Transverse colon (tissue), 4 donors: Measurements from ENCODE around the gene IL1RL2. TPM values are rescaled to one million over a fixed set of nuclear protein-coding genes. Genes with fewer than 3 reads are reported as not detected.

ENCODE experiments used
- DNase-seq: peaks from one replicate; pipeline ENCODE4 v3.0.0-alpha.2; 2019
- H3K27ac ChIP-seq, 4 donors: fragments of 200-600 bp; sonication (generic); 2 replicates each; pipeline ENCODE4 v1.5.1; 2016 to 2018; ENCODE audit warnings: inconsistent platforms in 4 of 4
- H3K27me3 ChIP-seq: fragments of 200-600 bp; sonication (generic); 2 replicates; pipeline ENCODE4 v1.5.1; 2017; ENCODE audit warnings: inconsistent platforms
- H3K36me3 ChIP-seq, 4 donors: fragments of 200-600 bp; sonication (generic); 2 replicates each; pipeline ENCODE4 v1.5.1; 2017 to 2019; ENCODE audit warnings: inconsistent platforms in 4 of 4
- H3K4me1 ChIP-seq, 4 donors: fragments of 200-600 bp; sonication (generic); 2 replicates each; pipeline ENCODE4 v1.5.1; 2017 to 2020; ENCODE audit warnings: inconsistent platforms in 4 of 4
- H3K4me3 ChIP-seq, 4 donors: fragments of 200-600 bp; sonication (generic); 1 replicate in 1 of 4; 2 replicates in 3 of 4; pipeline versions ENCODE4 v1.5.1 to v1.6.1; 2017 to 2019; ENCODE audit warnings: inconsistent platforms in 4 of 4
- H3K9me3 ChIP-seq, 2 donors: fragments of 200-600 bp; sonication (generic); 2 replicates each; pipeline ENCODE4 v1.5.1; 2017 to 2019; ENCODE audit warnings: inconsistent platforms in 2 of 2
- EP300 ChIP-seq: sonication (generic); formaldehyde crosslinking; IDR thresholded peaks from one replicate; pipeline ENCODE4 v1.6.1; 2017; ENCODE audit warnings: antibody characterized with exemption, low read depth
- POLR2A ChIP-seq: fragments of 450-650 bp; IDR thresholded peaks from one replicate; pipeline ENCODE4 v1.6.1; 2016; ENCODE audit warnings: antibody characterized with exemption, mild to moderate bottlenecking, moderate library complexity
- POLR2AphosphoS5 ChIP-seq, 3 donors: sonication (generic); formaldehyde crosslinking; IDR thresholded peaks; one replicate each; pipeline ENCODE4 v1.6.1; 2016; ENCODE audit warnings: antibody characterized with exemption in 3 of 3
- WGBS, 2 donors: methylation state at CpG; one replicate each; pipeline ENCODE4 v1.1.5; 2018; ENCODE audit warnings: low coverage in 1 of 2; 5-methylcytosine and 5-hydroxymethylcytosine counted together
- in situ Hi-C, 4 donors: fragments of 200-750 bp; cut with MboI; loops; one replicate each; pipeline versions ENCODE4 v1.15.0 to v1.15.1; 2017; ENCODE audit warnings: low sequenced_read_pairs in 3 of 4, low pct_ligation_motif_present in 1 of 4, low pct_unique_long_range_greater_than_20kb in 1 of 4
- intact Hi-C: fragments of 100-400 bp; cut with DNase I; formaldehyde crosslinking; loops from one replicate; pipeline ENCODE4 v1.15.1; 2023; ENCODE audit warnings: low total_unique reads
- total RNA-seq, 4 donors: library from RNA; depleted of rRNA; stranded (reverse); fragments of >200 nt; gene quantifications; one replicate each; pipeline ENCODE4 v1.1.0, GENCODE V29; 2016
- TF ChIP-seq, protein P1 (sequence below), 5 experiments: fragments of 200-600 bp in 3 of 5; fragments of 450-650 bp in 2 of 5; sonication (generic) in 3 of 5; IDR thresholded peaks; 1 replicate in 2 of 5; 2 replicates in 3 of 5; pipeline ENCODE4 v1.5.1; 2016 to 2017; ENCODE audit warnings: antibody characterized with exemption in 5 of 5, inconsistent platforms in 3 of 5, mild to moderate bottlenecking in 2 of 5, moderate library complexity in 1 of 5

Gene IL1RL2
- total RNA-seq, 4 donors from 2014 or later = 1.5 to 1.9 TPM; not detected in 2

DNA sequence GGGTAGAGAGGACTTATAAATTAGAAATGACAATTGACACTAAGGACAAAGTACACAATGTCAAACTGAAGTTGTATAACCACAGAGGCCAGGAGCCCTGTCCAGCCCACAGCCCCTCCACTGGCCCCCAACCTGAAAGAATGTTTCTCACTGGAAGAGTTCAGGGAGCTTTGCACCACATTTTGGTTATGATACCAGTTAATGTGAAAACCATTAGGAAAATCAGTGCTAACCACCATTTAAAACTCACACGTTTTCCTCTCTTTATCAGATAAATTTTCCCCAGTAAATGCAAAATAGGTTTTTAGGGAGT is 6.2 kb upstream of the IL1RL2 start:
- in situ Hi-C loops = no loop called here
- Histone ChIP-seq H3K27me3 (no peaks in the 10 kb centered on the region), H3K4me1 (no peaks in the 10 kb centered on the region), H3K9me3 (no peaks in the 10 kb centered on the region), H3K36me3 (peaks cover 0 to 9% (median 2%) of the 10 kb centered on the region in 4 donors), H3K4me3 (no peak overlapping the region), H3K27ac (no peak overlapping the region)
- intact Hi-C loops = loop anchor here (10.0 kb wide), 1 partner anchor 64 kb away; no protein-coding TSS in a partner anchor
- 67% methylated on average over 1 of the region's 1 CpG; no CpG with 5 or more reads in 1 of the 2 donors for WGBS, 2 donors
- TF ChIP-seq POLR2A (no peak), EP300 (no peak), POLR2AphosphoS5 (IDR thresholded peaks at IDR 0.05) (no peak)
- TF ChIP-seq, protein P1, sequence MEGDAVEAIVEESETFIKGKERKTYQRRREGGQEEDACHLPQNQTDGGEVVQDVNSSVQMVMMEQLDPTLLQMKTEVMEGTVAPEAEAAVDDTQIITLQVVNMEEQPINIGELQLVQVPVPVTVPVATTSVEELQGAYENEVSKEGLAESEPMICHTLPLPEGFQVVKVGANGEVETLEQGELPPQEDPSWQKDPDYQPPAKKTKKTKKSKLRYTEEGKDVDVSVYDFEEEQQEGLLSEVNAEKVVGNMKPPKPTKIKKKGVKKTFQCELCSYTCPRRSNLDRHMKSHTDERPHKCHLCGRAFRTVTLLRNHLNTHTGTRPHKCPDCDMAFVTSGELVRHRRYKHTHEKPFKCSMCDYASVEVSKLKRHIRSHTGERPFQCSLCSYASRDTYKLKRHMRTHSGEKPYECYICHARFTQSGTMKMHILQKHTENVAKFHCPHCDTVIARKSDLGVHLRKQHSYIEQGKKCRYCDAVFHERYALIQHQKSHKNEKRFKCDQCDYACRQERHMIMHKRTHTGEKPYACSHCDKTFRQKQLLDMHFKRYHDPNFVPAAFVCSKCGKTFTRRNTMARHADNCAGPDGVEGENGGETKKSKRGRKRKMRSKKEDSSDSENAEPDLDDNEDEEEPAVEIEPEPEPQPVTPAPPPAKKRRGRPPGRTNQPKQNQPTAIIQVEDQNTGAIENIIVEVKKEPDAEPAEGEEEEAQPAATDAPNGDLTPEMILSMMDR (IDR thresholded peaks at IDR 0.05) = no peak
- no peak for DNase-seq

DNA sequence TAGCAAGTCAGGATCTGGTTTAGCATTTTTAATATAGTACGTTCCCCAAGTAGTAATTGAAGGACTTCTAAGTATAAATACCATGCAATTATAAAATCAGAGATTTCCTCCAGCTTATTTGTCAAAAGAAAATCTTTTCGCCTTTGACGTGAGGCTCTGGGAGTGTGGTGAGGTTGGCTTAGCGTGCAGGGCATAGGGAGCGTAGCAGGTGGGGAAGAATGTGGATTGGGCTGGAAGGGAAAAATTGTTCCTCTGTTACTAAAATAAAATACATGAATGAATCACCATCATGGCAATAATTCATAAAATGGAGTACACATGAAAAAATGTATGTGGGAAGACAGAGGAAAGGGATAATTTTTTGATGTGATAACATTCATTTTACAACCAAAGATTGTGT is 5.4 kb upstream of the IL1RL2 start:
- Histone ChIP-seq H3K27me3 (no peaks in the 10 kb centered on the region), H3K36me3 (peaks cover 0 to 5% (median 2%) of the 10 kb centered on the region in 4 donors), H3K9me3 (no peaks in the 10 kb centered on the region), H3K4me1 (no peaks in the 10 kb centered on the region), H3K27ac (no peak overlapping the region), H3K4me3 (no peak overlapping the region)
- intact Hi-C loops (loop anchor here (10.0 kb wide), 1 partner anchor 63 kb away; no protein-coding TSS in a partner anchor), in situ Hi-C loops (no loop called here)
- WGBS, 2 donors = 88 to 91% methylated on average over 5 of the region's 5 CpGs
- DNase-seq = no peak
- no peak for TF ChIP-seq EP300
- TF ChIP-seq POLR2A = no peak
- TF ChIP-seq, protein P1 (IDR thresholded peaks at IDR 0.05) = no peak
- no peak for TF ChIP-seq POLR2AphosphoS5 (IDR thresholded peaks at IDR 0.05)

DNA sequence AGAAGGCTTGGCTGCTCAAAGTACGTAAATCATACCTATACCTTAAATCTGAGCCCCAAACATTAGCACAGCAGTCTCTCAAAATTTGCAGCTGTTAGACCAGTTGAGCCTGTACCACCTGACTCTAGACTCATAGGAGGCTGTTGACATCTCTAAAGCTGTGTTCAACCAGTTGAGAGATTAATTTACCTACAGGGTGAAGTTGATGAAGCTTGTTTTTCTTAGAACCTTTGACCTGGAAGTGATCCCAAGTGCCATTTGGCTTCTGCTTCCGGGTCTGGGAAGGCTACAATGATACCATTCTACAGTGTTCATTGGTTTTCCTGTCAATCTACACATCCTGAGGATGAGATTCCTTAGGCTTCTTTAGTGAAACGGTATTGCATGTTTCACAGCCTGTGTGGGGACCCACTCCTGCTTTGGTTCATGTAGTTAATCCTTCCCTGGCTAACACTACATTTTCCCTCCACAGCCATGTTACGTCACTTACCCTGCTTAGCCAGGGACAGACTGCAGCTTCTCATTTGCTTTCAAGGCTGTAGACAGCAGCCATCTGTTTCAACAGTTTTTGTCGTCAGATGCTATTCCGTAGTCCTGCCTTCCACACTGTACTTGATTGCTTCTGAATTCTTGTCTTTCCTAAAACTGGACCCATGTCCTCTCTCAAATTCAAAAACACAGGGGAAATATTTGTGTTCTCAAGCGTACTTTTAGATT is 4.7 kb upstream of the IL1RL2 start:
- Histone ChIP-seq H3K4me3 (no peak overlapping the region), H3K27me3 (no peaks in the 10 kb centered on the region), H3K4me1 (peaks cover 0 to 4% (median 3%) of the 10 kb centered on the region in 4 donors), H3K36me3 (no peaks in the 10 kb centered on the region), H3K9me3 (no peaks in the 10 kb centered on the region), H3K27ac (no peak overlapping the region)
- no peak for DNase-seq
- intact Hi-C loops = loop anchor here (10.0 kb wide), 1 partner anchor 63 kb away; no protein-coding TSS in a partner anchor
- 76 to 79% methylated on average over 4 to 7 of the region's 7 CpGs for WGBS, 2 donors
- in situ Hi-C loops = no loop called here
- TF ChIP-seq, protein P1 (IDR thresholded peaks at IDR 0.05) = no peak
- peak in 1 of 3 donors; percentile 8 for TF ChIP-seq POLR2AphosphoS5 (IDR thresholded peaks at IDR 0.05)

DNA sequence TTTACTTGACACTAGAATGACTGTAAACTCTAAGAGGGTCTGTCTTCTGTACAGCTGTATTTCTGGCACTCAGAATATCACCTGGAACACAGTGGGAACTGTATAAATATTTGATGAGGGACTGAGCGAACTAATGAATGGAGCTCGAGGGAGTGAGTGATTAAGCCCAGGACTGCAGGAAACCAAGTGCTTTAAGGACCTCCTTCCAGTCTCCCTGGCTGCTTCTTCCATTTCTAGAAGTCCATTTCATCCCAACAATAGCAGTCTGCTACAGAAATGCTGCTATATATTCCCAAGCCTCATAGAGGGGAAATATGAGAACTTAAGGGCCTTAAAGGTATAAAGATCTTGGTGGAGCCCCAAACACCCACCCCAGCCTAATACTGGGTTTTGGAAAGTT is 2.8 kb upstream of the IL1RL2 start:
- TF ChIP-seq, protein P1 (IDR thresholded peaks at IDR 0.05) = no peak
- no peak for TF ChIP-seq EP300
- no peak for TF ChIP-seq POLR2AphosphoS5 (IDR thresholded peaks at IDR 0.05)
- TF ChIP-seq POLR2A = no peak
- H3K27me3 ChIP-seq = no peaks in the 10 kb centered on the region
- H3K36me3 ChIP-seq = no peaks in the 10 kb centered on the region
- WGBS, 2 donors = 73 to 80% methylated on average over 1 to 2 of the region's 2 CpGs
- no peaks in the 10 kb centered on the region for H3K9me3 ChIP-seq
- no peak for DNase-seq
- intact Hi-C loops = loop anchor here (10.0 kb wide), 1 partner anchor 61 kb away; no protein-coding TSS in a partner anchor
- no peak overlapping the region for H3K4me3 ChIP-seq
- in situ Hi-C loops = no loop called here
- H3K4me1 ChIP-seq = peaks cover 0 to 13% (median 7%) of the 10 kb centered on the region in 4 donors
- H3K27ac ChIP-seq = no peak overlapping the region
